AG08395 (cell line): Measurements from ENCODE around the gene DNAJC27.
"Not testable (repeated sequence)": the region's sequence is repeated elsewhere in the genome, so short reads cannot be mapped to it uniquely, and the experiment has no call there.

Experiments
- DNase-seq: peaks from one replicate; pipeline ENCODE4 v3.0.0; 2012; ENCODE audit warnings: mixed read lengths, low spot score

Gene DNAJC27

DNA sequence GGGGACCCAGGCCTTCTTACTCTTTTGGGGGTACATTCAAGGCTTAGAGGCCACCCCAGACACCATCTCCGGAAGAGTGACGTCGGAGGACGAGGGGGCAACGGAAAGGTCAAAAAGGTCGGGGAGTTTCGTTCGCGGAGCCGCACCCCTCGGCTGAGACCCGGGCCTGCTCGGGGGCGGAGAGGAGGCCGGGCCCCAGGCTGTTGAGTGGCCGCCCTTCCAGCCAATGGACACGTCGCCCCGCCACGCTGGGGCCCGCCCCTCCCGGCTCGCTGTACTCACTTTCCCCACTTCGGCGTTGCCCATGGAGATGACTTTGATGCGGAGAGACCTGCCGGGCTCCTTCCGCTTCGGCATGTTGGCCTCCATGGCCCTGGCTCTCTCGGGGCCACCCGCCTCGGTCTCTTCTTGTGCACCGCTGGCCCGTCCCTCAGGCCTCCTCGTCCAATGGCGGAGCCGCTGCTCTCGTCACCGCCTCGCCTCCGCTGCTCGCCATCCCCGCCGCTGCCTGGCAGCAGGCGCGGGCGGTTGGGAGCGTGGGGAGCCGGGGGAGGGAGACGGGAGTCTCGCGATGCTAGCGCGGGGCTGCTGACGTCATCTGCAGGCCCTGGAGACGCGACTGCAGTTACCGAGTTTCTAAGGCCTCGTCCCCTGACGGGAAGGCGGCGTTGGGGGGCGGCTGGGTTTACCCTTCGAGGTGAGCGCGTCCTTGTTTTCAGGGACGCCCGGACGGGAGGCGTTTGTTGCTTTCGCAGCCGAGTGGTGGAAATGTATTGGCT lies at the start of gene DNAJC27:
TSS of gene DNAJC27 (minus strand) at position 420 of the 779 bp plus-strand sequence. CDS start at position 369, 51 bp downstream.
- DNase-seq, result peak; percentile 99

DNA sequence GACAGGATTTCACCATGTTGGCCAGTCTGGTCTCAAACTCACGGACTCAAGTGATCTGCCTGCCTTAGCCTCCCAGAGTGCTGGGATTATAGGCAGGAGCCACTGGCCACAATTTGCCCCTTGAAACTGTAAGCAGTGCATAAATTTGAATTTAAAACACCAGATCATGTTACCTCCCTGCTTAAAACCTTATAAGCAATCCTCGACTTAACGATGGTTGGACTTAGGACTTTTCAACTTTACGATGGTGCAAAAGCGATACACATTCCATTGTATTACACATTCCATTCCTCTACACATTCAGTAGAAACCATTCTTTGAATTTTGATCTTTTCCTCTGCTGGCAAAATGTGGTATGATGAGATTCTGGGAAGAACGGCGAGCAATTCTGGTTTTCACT lies 46.9 kb upstream of the DNAJC27 start:
- DNase-seq, result no peak

DNA sequence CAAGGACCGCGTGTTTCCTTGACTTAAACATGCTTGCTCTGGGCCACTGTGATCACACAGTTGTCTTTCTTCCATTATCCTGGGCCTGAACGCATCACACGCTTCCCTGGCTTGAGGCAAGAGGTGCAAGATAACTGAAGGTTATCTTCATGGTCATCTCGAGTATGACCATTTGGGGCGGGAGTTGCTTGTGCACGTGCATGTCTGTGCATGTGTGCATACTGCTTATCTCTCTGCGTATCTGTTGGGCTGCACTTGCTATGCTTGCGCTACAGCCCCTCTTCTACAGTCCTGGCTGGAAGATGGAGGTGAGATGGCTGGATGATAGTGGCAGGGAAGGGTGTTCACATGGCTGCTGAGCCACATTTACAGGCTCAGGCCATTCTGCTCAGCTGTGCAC lies 42.9 kb upstream of the DNAJC27 start:
- DNase-seq, result no peak

DNA sequence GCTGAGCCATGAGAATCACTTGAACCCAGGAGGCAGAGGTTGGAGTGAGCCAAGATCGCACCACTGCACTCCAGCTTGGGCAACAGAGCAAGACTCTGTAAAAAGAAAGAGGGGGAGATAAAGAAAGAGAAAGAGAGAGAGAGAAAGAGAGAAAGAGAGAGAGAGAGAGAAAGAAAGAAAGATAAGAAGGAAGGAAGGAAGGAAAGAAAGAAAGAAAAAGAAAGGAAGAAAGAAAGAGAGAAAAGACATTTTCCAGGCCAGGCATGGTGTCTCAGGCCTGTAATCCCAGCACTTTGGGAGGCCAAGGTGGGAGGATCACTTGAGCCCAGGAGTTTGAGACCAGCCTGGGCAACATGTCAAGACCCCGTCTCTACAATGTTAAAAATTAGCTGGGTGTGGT lies 39.6 kb upstream of the DNAJC27 start:
- not testable (repeated sequence) for DNase-seq

DNA sequence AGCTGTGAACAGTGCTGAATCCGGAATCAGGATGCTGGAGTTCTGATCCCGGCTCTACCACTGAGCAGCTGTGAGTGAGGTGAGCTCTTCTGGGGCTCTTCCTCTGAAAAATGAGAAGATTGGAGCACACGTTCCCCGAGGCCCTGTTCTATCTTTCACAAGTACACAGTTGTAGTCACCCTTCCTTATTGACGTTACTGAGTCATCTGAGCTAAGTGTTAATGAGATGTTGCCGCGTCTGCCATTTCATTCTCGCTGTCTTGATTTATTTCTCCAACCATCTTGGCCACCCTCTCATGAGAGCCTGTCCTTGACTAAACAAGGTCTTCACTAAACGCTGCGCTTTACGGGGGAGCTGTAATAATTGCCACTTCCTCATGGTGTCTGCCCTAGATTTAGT lies 38.2 kb upstream of the DNAJC27 start:
- no peak for DNase-seq

DNA sequence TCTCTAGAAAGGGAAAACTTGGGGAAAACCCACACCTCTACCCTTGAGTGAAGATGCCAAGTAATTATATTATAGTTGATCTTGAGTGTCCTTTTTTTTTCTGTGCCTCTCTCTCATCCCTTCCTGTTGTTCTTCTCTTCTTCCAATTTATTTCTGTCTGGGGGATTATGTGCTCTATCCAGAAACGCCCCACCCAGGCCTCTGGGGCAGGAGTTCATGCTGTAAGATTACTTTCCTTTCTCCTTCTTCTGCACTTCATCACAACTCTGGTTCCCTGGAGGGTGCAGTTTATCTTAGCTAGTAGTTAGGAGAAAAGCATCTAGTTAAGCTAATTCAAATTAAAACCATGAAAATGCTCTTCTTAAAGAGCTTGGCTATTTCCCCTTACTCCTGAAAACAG lies 30.3 kb upstream of the DNAJC27 start:
- no peak for DNase-seq

DNA sequence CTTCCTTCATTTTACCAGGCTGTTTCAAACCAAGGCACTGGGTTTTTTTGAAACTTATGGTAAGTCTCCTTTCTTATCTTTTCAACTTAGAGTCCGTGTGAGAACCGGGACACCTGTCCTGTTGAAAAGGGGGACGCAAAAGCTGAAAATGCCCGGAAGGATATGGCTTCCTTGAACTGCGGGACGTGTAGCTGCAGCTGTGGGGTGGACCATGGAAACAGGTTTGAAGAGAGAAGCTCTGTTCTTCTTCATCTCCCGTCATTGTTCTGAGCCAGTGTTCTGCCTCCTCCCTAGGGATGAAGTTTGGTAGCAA lies 29.5 kb upstream of the DNAJC27 start:
- DNase-seq, result no peak

DNA sequence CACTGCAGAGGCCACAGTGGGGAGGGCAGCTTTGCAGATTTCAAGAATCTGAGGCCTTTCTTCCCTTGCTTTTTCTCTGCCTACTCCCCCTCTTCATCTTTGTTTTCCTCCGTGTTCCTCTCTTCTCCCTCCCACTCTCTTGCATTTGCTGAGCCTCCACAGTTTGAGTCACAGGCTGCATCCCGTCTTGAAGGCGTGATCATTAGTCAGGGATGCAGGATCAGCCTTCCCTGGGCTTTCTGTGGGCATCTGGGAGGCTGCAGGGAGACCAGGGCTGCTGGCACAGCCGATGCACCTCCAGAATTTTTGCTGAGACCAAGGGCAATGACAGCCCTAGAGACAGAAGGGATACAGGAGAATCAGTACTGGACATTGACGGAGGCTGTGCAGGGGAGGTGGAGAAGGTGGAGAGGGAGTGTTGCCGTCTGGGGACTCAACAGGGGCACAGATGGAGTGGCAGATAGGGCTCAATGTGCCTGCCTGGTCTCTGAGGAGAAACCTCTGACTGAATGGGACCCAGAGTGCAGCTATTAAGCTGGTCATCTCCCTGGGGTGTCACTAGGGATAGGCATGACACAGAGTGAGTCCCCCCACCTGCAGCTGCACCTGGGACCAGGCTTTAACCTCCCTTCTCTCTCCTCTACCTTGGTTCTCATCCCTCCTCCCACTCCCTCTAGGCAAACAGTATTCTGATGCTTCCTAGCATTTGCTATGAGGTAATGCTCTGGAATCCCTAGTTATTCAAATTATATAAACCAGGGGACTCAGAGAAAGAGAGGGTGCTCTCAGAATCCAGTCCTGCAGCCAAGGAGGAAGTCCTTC lies 29.0 kb upstream of the DNAJC27 start:
- peak; percentile 47 for DNase-seq

DNA sequence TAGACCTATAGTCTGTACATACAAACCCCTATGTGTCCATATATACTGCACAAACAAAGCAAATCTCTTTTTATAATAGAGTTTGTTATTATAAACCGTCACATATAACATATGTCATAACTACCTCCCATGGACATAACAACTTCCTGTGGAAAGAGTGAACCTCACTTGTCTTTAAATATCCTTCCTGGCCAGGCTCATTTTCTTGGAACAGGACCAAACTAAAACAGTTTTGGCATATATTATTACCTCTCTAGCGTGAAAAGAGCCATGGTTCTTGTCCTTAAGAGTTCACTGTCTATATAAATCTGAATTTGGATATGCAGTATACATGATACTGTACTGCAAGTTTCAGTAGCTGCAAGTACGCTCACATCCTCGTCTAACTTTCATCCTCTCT lies 28.3 kb upstream of the DNAJC27 start:
- no peak for DNase-seq

DNA sequence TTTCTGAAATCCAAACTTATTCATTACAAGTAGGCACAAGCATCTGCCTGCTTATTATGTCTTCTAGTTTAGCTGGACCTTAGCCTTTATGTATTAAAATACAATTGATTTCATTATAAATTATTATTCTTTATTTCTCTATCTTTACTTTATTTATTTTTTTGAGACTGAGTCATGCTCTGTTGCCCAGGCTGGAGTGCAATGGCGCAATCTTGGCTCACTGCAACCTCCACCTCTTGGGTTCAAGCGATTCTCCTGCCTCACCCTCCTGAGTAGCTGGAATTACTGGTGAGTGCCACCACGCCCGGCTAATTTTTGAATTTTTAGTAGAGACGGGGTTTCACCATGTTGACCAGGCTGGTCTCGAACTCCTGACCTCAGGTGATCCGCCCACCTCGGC lies 27.3 kb upstream of the DNAJC27 start:
- not testable (repeated sequence) for DNase-seq

DNA sequence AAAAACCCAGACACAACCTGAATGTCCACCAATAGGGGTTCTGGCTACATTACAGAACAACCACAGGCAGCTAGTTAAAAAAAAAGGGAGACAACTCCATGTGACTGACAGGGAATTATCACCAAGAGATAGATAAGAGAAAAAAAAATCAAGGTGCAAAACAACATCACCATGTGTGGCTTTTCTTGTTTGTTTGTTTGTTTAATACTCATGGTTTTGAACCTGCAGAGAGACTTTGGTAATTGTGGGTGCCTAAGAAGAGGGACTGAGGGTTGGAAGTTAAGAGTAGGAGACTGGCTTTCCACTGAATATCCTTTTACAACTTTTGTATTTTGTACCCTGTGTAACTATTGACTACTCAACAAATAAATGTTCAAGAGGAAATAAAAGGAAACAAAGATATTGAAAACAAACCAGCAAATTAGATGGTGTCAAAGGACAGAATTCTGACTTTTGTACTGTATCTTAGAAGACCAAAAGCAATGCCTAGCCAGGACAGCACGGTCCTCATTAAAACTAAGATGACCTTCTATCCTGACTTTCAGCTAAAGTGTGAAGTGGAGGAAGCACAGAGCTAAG lies 22.5 kb upstream of the DNAJC27 start:
- no peak for DNase-seq

DNA sequence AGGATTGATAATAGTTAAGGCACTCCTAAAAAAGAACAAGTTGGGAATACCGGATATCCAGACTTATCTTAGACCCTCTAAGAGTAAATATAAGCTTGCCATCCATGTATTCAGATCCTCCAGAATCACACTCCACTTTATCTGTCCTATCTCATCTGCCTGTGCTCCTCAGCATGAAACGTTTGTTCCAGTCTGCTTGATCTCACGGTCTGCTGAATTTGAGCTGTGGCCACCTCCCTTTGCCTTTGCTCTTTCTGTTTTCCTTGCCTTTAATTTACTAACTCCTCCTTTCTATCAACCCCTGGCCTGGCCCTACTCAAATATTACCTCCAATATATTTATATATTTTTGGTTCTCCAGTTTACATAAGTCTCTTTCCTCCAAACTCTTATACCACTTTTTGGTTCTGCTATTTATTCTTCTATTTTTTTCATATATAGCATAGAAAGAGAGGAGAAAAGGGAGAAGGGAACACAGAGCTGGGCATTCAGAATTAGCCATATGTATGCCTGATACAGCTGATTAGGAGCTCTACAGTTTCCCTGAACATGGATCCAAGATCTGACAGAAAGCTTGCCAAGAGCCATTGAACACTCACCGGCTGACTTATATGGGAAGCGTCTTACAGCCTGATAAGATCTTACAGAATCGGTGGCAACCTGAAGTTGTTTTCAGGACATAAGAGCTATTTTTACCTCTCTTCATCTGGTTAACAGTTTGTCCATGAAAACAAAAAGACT lies 21.8 kb upstream of the DNAJC27 start:
- DNase-seq, result no peak

DNA sequence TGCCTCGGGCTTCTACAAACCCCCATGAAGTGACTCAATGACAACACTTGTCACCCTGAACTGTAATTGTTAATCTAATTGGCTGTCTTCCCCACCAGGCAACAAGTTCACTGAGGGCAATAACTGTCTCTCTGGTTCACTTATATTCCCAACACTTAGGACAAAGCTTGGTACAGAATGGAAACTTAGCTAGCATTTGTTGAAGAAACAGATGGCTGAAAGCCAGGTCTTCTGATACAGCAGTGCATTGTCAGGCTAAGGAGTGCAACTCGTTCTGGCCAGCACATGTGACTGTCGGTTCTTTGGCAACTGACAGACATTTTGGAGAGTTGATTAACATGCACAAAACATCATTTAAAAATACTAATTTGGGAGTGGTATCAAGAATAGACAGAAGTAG lies 14.6 kb upstream of the DNAJC27 start:
- no peak for DNase-seq

DNA sequence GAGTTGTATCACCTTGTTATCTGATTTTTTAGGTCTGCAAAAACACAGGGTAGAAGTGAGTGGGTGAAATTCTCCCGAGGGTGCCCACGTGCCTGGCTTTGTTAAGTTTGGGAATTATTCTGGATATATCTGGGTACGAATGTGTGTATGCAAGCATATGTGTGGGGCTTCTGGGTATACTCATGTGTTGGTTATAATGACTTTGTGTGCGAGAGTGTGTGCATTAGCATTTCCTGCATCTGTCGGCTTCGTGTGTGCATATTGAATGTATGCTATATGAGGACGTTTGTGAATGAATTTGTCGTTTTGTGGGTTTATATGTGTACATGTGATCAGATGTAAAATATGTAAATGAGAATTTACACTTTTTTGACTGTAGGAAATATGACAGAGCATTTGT lies 13.8 kb upstream of the DNAJC27 start:
- DNase-seq, result no peak

DNA sequence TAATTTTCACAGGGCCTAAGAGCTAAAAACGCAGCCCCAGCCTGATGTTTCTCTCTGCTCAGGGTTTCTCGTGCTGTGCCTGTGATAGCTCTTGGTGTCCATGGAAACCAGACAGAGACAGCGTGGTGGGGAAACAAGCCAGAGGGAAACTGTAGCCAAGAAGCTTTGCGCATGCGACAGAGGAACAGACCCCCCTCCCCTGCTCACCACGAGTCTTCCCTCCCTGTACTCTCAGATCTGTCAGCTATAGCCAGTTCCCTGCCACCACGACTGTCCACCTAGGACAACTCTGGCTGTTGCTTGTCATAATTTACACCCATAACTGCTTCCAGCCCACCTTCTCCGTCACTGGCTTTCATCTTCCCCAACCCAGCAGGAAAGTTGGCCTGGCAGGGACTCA lies 13.2 kb upstream of the DNAJC27 start:
- DNase-seq, result peak; percentile 29

DNA sequence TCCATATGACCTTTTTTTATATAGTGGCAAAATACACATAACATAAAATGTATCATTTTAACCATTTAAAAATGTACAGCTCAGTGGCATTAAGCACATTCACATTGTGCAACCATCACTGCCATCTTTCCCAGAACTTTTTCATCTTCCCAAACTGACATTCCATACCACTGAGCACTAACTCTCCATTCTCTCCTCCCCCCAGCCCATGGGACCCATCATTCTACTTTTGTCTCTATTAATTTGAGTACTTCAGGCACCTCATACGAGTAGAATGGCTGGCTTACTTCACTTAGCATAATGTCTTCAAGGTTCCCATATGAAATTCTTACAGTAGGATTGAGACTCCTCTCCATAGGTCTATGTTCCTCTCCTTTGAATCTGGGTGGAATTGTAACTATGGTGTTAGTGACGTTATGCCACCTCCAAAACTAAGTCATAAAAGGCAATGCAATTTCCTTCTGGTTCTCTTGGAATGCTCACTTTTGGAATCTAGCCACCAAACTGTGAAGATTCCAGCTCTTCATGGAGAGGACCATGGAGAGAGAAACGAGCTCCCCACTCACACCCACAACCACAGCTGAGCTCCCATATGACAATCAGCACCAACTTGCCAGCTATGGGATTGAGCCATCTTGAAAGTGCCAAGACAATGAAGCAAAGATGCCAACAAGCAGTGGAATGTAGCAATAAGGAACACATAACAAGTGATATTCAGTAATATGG lies 9.8 kb upstream of the DNAJC27 start:
- peak; percentile 10 for DNase-seq

DNA sequence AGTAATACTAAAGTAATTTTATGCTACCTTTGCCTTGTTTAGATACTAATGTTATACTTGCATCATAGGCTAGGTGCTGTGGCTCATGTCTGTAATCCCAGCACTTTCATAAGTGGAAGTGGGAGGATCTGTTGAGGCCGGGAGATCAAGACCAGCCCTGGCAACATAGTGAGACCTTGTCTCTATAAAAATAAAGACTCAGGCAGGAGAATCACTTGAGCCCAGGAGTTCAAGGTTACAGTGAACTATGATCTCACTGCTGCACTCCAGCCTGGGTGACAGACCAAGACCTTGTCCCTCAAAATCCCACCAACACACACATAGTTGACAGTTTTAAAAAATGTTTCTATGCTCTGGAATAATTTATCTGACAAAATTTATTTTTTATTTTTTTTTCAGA lies 6.9 kb upstream of the DNAJC27 start:
- DNase-seq, result no peak

DNA sequence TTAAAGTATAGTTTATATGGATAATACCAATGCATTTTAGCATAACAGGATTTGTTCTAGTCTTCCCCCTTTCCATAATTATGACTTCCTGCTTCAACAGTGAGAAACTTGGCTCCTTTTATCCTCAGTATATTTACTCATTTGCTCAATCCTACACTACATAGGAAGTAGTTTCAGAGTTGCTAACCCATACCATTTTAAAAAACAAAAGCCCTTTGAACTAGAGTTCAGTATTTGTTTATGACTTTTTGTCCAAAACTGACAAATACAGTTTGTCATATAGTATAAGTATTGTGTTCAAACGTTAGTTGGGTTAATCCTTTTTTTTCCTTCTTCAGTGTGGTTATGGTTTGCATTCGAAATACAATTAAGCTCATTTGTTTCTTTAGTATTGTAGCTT lies 5.9 kb upstream of the DNAJC27 start:
- no peak for DNase-seq

DNA sequence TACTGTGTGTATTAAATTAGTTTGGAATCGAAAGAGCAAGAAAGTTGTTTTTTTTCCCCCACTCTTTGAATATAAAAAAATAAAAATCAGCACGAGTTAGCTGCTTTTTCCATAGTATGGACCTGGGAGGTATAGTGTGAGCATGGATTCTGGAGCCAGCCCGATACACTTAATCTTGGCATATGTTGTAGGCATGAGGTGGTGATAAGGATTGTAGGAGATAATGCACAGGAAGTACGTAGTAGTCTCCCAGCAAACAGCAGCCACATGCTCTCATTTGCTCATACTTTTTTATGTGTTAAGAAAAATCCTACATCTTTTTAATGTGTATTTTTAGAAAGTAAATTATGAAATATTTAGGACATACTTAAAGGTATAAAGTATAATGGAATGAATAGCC lies 2.1 kb upstream of the DNAJC27 start:
- no peak for DNase-seq

DNA sequence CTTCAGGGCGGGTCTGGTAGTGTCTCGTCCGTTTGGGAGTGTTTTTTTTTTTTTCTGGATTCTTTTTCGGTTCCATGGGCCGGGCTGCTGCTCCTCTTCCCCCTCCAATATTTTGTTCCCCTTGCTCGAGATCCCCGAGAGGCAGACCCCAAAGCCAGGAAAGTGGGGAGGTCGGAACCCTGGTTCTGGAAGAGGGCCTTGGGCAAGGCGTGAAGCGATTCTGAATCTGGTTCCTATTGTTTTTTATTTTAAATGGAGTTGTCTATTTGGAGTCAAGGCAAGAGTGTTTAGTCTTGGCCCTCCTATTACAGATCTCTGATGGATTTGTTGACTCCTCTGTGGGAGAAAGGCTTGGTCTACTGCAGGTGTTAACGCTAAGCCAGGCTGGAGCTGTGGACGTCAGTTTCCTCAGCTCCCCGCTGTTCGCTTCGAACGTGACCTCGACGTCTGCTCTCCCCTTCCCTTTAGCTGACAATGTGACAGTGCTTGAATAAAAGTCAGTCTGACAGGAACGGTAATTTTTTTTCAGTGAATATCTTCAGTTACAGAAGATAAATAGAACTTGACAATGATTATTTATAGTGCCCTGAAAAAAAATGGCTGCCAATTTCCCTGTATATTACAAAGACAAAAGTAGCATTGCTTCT lies 683 bp upstream of the DNAJC27 start:
- DNase-seq, result no peak

DNA sequence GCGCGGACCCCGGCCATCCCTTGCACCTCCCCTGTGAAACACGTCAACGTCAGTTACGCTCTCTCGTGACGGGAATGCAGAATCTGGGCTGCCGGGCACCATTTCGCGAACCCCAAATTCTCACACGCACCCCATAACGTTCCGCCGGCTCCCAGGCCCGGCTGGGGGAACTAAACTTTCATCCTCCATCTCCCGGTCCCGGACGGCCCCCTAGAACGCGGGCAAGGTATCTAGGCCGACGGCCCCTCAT lies 544 bp downstream of the DNAJC27 start:
- peak; percentile 15 for DNase-seq
